ENCODE measurements around the gene KIF26A. TPM values are rescaled to one million over a fixed set of nuclear protein-coding genes. Genes with fewer than 3 reads are reported as not detected.

KIF26A gene
- total and polyA plus RNA-seq, 2 experiments from 2014 or later = 5.6 to 103 TPM

DNA sequence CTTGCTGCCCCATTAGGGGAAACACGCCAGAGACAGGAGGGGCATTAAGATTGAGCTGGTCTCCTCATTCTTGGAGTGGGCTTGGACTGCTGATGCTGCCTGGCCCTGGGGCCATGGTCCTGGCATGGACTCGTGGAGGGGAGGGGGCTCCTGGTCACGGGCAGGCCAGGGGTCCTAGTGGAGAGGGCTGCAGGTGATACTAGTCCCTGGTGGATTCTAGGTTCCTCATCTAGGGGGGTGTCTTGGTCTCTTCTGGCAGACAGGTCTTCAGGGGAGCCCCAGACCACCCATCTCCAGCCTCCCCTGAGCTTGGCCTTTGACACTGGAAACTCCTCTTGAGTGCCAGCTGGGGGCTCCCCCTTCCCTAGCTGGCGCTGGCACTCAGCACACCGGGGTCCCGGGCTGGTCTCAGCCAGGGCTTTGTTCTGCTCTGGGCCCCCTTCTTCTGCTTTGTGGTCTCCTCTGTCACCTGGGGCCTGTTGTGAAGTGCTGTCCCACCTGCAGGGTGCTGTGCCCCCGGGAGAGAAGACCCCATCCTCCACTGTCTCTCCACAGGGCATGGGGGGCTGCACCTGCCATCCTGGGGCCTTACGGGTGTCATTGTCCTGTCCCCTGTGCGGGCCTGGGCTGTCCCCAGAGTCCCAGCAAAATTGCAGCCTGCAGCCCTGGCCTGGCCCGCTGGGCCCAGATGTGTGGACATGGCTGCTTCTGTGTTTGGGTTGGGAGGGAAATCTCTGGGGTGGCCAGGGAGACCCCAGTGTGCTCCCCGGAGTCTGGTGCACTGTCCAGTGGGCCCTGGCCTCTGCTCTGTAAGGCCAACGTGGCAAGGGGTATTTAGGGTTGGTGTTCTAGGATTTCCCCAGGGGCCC lies 2.3 kb downstream of the KIF26A start:
- H3K4me2 ChIP-seq = peak overlapping the region; percentile 90
- H3K4me1 ChIP-seq (ENCODE audit: insufficient read depth) = peaks cover 12% of the 10 kb centered on the region
- H3K79me2 ChIP-seq (replicated peaks; ENCODE audit: insufficient read depth) = peaks cover 63% of the 10 kb centered on the region
- H3K4me3 Mint-ChIP-seq = peak overlapping the region; percentile 72; the same call in 2 of the 3 replicates
- H3K4me1 Mint-ChIP-seq = peaks cover 25% of the 10 kb centered on the region
- peak overlapping the region; percentile 71 for H3K4me3 ChIP-seq
- H3K36me3 ChIP-seq (ENCODE audit: insufficient read depth) = no peaks in the 10 kb centered on the region
- H4K20me1 ChIP-seq (replicated peaks; ENCODE audit: insufficient read depth) = peaks cover 4% of the 10 kb centered on the region
- H3K27me3 Mint-ChIP-seq (ENCODE audit: insufficient read depth, low read depth, poor library complexity) = peaks cover 20% of the 10 kb centered on the region
- TF ChIP-seq, protein P1, sequence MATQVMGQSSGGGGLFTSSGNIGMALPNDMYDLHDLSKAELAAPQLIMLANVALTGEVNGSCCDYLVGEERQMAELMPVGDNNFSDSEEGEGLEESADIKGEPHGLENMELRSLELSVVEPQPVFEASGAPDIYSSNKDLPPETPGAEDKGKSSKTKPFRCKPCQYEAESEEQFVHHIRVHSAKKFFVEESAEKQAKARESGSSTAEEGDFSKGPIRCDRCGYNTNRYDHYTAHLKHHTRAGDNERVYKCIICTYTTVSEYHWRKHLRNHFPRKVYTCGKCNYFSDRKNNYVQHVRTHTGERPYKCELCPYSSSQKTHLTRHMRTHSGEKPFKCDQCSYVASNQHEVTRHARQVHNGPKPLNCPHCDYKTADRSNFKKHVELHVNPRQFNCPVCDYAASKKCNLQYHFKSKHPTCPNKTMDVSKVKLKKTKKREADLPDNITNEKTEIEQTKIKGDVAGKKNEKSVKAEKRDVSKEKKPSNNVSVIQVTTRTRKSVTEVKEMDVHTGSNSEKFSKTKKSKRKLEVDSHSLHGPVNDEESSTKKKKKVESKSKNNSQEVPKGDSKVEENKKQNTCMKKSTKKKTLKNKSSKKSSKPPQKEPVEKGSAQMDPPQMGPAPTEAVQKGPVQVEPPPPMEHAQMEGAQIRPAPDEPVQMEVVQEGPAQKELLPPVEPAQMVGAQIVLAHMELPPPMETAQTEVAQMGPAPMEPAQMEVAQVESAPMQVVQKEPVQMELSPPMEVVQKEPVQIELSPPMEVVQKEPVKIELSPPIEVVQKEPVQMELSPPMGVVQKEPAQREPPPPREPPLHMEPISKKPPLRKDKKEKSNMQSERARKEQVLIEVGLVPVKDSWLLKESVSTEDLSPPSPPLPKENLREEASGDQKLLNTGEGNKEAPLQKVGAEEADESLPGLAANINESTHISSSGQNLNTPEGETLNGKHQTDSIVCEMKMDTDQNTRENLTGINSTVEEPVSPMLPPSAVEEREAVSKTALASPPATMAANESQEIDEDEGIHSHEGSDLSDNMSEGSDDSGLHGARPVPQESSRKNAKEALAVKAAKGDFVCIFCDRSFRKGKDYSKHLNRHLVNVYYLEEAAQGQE (IDR thresholded peaks at IDR 0.05; ENCODE audit: unreplicated experiment) = no peak
- no peak for TF ChIP-seq EZH2phosphoT487 (IDR thresholded peaks at IDR 0.05; ENCODE audit: unreplicated experiment)
- TF ChIP-seq ZNF114 (CRISPR knock-in tag; IDR thresholded peaks at IDR 0.05) = no peak
- TF ChIP-seq STAT1 (IDR thresholded peaks at IDR 0.05; ENCODE audit: unreplicated experiment) = no peak
- no peak for TF ChIP-seq JUNB (IDR thresholded peaks at IDR 0.05; ENCODE audit: unreplicated experiment)
- no peak for TF ChIP-seq CREB1 (CRISPR knock-in tag; IDR thresholded peaks at IDR 0.05; ENCODE audit: low read depth)
- no peak for TF ChIP-seq NANOG (IDR thresholded peaks at IDR 0.05; ENCODE audit: borderline replicate concordance)
- TF ChIP-seq, protein P2, sequence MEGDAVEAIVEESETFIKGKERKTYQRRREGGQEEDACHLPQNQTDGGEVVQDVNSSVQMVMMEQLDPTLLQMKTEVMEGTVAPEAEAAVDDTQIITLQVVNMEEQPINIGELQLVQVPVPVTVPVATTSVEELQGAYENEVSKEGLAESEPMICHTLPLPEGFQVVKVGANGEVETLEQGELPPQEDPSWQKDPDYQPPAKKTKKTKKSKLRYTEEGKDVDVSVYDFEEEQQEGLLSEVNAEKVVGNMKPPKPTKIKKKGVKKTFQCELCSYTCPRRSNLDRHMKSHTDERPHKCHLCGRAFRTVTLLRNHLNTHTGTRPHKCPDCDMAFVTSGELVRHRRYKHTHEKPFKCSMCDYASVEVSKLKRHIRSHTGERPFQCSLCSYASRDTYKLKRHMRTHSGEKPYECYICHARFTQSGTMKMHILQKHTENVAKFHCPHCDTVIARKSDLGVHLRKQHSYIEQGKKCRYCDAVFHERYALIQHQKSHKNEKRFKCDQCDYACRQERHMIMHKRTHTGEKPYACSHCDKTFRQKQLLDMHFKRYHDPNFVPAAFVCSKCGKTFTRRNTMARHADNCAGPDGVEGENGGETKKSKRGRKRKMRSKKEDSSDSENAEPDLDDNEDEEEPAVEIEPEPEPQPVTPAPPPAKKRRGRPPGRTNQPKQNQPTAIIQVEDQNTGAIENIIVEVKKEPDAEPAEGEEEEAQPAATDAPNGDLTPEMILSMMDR (conservative IDR thresholded peaks at IDR 0.05; ENCODE audit: low read depth in 2 of 2) = no peak
- TF ChIP-seq EZH2 (IDR thresholded peaks at IDR 0.05; ENCODE audit: low read depth, unreplicated experiment) = no peak
- TF ChIP-seq, protein P3, sequence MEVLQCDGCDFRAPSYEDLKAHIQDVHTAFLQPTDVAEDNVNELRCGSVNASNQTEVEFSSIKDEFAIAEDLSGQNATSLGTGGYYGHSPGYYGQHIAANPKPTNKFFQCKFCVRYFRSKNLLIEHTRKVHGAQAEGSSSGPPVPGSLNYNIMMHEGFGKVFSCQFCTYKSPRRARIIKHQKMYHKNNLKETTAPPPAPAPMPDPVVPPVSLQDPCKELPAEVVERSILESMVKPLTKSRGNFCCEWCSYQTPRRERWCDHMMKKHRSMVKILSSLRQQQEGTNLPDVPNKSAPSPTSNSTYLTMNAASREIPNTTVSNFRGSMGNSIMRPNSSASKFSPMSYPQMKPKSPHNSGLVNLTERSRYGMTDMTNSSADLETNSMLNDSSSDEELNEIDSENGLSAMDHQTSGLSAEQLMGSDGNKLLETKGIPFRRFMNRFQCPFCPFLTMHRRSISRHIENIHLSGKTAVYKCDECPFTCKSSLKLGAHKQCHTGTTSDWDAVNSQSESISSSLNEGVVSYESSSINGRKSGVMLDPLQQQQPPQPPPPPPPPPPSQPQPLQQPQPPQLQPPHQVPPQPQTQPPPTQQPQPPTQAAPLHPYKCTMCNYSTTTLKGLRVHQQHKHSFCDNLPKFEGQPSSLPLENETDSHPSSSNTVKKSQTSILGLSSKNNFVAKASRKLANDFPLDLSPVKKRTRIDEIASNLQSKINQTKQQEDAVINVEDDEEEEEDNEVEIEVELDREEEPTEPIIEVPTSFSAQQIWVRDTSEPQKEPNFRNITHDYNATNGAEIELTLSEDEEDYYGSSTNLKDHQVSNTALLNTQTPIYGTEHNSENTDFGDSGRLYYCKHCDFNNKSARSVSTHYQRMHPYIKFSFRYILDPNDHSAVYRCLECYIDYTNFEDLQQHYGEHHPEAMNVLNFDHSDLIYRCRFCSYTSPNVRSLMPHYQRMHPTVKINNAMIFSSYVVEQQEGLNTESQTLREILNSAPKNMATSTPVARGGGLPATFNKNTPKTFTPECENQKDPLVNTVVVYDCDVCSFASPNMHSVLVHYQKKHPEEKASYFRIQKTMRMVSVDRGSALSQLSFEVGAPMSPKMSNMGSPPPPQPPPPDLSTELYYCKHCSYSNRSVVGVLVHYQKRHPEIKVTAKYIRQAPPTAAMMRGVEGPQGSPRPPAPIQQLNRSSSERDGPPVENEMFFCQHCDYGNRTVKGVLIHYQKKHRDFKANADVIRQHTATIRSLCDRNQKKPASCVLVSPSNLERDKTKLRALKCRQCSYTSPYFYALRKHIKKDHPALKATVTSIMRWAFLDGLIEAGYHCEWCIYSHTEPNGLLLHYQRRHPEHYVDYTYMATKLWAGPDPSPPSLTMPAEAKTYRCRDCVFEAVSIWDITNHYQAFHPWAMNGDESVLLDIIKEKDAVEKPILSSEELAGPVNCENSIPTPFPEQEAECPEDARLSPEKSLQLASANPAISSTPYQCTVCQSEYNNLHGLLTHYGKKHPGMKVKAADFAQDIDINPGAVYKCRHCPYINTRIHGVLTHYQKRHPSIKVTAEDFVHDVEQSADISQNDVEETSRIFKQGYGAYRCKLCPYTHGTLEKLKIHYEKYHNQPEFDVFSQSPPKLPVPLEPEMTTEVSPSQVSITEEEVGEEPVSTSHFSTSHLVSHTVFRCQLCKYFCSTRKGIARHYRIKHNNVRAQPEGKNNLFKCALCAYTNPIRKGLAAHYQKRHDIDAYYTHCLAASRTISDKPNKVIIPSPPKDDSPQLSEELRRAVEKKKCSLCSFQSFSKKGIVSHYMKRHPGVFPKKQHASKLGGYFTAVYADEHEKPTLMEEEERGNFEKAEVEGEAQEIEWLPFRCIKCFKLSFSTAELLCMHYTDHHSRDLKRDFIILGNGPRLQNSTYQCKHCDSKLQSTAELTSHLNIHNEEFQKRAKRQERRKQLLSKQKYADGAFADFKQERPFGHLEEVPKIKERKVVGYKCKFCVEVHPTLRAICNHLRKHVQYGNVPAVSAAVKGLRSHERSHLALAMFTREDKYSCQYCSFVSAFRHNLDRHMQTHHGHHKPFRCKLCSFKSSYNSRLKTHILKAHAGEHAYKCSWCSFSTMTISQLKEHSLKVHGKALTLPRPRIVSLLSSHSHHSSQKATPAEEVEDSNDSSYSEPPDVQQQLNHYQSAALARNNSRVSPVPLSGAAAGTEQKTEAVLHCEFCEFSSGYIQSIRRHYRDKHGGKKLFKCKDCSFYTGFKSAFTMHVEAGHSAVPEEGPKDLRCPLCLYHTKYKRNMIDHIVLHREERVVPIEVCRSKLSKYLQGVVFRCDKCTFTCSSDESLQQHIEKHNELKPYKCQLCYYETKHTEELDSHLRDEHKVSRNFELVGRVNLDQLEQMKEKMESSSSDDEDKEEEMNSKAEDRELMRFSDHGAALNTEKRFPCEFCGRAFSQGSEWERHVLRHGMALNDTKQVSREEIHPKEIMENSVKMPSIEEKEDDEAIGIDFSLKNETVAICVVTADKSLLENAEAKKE (CRISPR knock-in tag; IDR thresholded peaks at IDR 0.05) = no peak
- TF ChIP-seq, protein P4, sequence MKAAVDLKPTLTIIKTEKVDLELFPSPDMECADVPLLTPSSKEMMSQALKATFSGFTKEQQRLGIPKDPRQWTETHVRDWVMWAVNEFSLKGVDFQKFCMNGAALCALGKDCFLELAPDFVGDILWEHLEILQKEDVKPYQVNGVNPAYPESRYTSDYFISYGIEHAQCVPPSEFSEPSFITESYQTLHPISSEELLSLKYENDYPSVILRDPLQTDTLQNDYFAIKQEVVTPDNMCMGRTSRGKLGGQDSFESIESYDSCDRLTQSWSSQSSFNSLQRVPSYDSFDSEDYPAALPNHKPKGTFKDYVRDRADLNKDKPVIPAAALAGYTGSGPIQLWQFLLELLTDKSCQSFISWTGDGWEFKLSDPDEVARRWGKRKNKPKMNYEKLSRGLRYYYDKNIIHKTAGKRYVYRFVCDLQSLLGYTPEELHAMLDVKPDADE (IDR thresholded peaks at IDR 0.05) = no peak
- TF ChIP-seq ZNF331 (CRISPR knock-in tag; IDR thresholded peaks at IDR 0.05; ENCODE audit: low read depth) = no peak
- TF ChIP-seq POLR2AphosphoS5 (IDR thresholded peaks at IDR 0.05; ENCODE audit: low read depth) = no peak
- H2AFZ ChIP-seq = no peak overlapping the region
- DNase-seq (ENCODE audit: low spot score) (no peak), ATAC-seq (no peak)
- no peaks in the 10 kb centered on the region; the same call in 2 of the 3 replicates for H3K36me3 Mint-ChIP-seq (ENCODE audit: low read depth)
- H3K9me2 ChIP-seq (ENCODE audit: insufficient read depth) = no peaks in the 10 kb centered on the region
- no peak overlapping the region for H3K27ac ChIP-seq (ENCODE audit: low read depth)
- H3K27ac Mint-ChIP-seq = no peak overlapping the region
- H3K9me3 Mint-ChIP-seq = no peaks in the 10 kb centered on the region
- H3F3A ChIP-seq (replicated peaks; ENCODE audit: low read depth) = no peaks in the 10 kb centered on the region
- peaks cover 20% of the 10 kb centered on the region for H3K27me3 ChIP-seq (ENCODE audit: insufficient read depth)
